GM18526 (cell line): ENCODE measurements around the gene ZNF92.

Experiments used
- POLR2A ChIP-seq: IDR thresholded peaks from 3 replicates; pipeline ENCODE4 v1.6.1; 2011; ENCODE audit not compliant: insufficient read length; ENCODE audit errors: extremely low read depth

ZNF92 gene

GRCh38 chr7:65411249-65411648 is 37.6 kb downstream of the ZNF92 start:
- no peak for TF ChIP-seq POLR2A

DNA sequence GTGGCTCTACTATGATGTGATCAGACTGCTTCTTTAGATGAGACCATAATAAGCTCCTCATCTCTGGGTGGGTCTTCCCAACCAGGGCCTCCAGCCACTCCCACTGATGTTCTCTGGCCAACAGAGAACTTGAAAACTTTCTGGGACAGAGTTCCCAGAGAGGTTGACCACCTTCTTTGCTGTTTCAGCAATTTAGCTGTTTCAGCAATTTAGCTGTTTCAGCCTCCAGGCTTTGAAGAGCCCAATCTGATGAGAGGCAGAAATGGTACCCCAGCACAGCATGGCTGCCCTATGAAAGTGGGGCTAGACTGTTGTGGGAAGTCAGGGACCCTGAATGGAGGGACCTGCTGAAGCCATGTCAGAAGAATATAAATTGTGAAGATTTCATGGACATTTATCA is 49.0 kb downstream of the ZNF92 start:
- TF ChIP-seq POLR2A, result no peak

GRCh38 chr7:65429642-65430343 is 56.1 kb downstream of the ZNF92 start:
- no peak for TF ChIP-seq POLR2A

DNA sequence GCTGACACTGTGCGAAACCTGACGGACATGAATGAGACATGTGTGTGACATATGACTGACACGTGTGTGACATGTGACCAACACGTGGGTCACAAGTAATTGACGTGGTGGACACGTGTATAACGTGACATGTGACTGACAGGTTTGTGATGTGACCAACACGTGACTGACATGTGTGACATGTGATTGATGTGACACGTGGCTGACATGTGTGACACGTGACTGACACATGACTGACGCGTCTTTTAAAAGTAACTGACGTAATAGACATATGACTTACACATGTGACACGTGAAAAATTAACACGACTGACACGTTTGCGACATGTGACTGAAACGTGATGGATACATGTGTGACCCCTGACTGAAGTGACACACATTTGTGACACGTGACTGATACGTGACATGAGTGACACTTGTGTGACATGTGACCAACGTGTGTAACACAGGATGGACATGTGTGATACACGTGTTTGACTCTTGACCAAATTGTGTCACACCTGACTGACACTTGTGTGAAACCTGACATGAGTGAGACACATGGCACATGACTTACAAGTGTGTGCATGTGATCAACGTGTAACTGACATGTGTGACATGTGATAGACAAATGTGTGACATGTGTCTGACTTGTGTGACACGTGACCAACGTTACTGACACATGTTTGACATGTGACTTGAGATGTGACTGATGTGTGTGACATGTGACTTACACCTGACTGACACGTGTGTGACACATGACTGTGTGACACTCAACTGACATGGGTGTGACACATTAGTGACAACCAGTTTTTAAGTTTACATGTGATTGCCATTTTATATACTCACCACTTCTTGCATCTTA is 56.9 kb downstream of the ZNF92 start:
- no peak for TF ChIP-seq POLR2A

DNA sequence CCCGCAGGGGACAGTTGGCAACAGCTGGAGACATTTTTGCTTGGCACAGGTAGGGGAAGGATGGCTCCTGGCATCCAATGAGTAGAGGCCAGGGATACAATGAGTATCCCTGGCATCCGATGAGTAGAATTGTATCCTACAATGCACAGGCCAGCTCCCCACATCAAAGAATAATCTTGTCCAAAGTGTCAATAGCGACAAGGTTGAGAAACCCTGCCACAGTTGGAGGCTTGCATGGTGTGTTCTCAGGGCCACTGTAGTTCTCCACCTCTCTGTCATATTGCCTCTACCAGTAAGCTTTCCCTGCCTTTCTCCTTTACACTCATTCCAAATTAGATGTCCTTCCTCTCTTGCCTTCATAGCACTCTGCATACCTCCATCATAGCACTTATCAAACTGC is 60.7 kb downstream of the ZNF92 start:
- no peak for TF ChIP-seq POLR2A

DNA sequence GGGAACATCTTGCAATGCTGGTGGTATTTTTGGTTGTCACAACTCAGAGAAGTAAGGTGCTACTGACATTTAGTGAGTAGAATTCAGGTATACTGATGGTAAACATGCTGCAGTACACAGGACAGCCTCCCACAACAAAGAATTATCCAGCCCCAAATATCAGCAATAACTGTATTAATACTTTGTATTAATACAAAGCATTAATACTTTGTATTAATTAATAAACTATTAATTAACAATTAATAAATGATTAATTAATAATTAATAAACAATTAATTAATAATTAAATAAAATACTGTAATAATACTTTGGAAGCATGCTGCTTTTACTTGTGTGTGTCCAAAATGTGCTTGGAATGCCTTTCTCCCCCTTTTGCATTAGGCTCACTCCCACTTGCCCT is 62.5 kb downstream of the ZNF92 start:
- no peak for TF ChIP-seq POLR2A

DNA sequence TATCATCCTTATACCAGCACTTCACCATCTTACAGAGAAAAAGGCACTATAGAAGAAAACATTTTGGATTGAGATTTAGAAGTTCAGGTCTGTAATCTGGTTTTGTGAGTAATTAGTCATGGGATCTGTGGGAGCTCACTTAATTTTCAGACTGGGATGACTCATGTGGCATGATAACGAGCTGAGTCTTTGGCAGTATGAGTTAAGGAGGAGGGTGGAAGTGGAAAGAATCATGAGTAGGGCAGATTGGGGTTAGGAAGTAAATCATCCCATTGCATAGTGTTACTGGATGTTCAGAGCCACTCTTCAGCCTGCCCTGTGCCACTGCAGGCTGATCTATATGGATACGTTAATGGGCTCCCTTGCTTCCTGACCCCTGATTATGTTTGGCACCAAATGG is 64.9 kb downstream of the ZNF92 start:
- no peak for TF ChIP-seq POLR2A

DNA sequence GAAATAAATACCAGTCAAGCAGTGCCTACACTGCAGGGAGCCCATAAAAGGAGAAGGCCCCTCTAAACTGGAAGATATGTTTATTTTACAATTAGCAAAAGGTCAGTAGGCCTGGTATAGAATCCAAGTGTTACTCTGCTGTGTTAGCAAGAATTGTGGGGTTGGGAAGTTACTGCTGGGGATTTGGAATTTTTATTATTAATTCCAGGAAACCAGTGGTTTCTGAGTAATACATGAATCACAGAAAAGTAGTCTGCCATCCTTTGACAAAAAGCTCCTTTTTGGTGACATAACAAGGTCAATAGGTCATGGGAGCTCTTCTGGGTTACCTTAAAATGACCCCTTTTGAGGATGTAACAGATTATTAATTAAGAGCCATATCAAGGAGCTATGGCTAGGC is 67.4 kb downstream of the ZNF92 start:
- TF ChIP-seq POLR2A, result no peak

- TF ChIP-seq POLR2A, result no peak
Measured at GRCh38 chr7:65444205-65444842, 70.7 kb downstream of the ZNF92 start.

GRCh38 chr7:65444899-65445823 is 71.5 kb downstream of the ZNF92 start:
- no peak for TF ChIP-seq POLR2A

DNA sequence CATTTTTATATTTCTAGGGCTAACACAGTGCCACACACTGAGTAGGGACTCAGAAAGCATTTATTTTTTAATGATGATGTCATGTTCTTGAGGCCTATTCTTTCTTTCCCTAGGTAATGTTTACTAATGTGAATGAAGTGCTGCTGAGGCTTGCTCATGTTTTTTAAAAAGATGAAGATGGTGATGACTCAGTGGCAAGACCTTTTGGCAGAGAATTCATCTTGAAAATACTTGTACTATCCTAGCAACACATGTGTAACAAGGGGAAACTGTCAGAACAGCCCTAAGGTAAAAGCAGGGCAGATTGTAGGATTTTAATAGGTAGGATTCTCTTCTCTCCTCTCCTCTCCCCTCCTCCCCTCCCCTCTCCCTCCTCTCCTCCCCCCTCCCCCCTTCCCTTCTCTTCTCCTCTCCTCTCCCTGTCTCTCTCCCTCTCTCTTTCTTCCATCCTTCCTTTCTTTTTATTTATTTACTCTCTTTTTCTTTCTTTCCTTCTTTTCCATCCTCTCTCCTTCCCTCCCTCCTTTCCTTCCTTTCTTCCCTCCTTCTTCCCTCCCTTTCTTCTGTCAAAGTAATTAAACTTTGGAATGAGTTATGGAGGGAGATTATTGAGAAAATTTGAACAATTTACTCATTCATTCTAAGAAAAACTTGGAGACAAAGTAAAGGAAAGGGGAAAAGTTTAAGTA is 75.3 kb downstream of the ZNF92 start:
- no peak for TF ChIP-seq POLR2A

GRCh38 chr7:65449505-65449852 is 75.8 kb downstream of the ZNF92 start:
- TF ChIP-seq POLR2A, result no peak
